Amniotic stem cell (primary cell): ENCODE measurements around the gene CXCL17.
"Not testable (repeated sequence)": the region's sequence is repeated elsewhere in the genome, so short reads cannot be mapped to it uniquely, and the experiment has no call there.

Experiments
- DNase-seq: peaks from one replicate; lab custom pipeline; 2025; lab: John Stamatoyannopoulos, UW

CXCL17 gene

DNA sequence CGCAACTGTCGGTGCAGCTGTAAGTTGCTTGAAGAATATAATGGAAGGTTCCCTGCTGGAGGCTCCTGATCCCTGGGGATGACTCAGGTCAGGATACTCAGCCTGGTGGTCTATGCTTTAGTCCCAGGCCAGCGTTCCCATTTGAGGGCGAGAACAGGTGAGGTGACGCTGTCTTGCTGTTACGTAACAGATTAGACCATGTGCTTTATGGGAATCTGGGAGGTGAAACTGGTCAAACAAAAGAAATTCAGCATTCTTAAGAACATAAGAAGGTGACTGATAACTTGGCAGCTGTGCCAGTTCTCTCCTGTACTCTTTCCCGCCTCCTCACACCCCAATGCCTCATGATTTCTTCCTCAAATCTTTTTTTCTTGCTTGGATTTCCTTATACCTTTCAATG, at the start of gene CXCL17:
Gene CXCL17 (minus strand): TSS at position 114 of the 400 bp plus-strand sequence. CDS start 114 bp downstream, outside the sequence.
- DNase-seq, result no peak

- no peak for DNase-seq
Measured at GRCh38 chr19:42488783-42489521, 46.2 kb upstream of the CXCL17 start.

DNA sequence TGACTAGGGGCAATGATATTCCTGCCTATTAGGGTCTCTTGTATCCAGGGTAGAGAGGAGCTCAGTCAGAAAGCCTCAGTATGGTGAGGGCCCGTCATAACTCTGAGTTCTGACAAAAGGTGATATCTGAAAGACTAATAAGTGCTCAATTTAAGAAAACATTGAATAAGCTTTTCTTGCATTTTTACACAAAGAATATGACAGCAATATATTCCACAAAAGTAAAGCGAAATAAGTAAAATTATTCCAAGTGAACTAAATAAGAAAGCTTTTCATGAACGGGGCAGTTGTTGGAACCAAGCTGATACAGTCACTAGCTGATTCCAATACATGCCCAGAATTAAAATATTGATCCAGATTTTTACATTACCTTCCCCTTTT, 45.0 kb upstream of the CXCL17 start:
- no peak for DNase-seq

- no peak for DNase-seq
Measured at GRCh38 chr19:42487032-42487797, 44.5 kb upstream of the CXCL17 start.

DNA sequence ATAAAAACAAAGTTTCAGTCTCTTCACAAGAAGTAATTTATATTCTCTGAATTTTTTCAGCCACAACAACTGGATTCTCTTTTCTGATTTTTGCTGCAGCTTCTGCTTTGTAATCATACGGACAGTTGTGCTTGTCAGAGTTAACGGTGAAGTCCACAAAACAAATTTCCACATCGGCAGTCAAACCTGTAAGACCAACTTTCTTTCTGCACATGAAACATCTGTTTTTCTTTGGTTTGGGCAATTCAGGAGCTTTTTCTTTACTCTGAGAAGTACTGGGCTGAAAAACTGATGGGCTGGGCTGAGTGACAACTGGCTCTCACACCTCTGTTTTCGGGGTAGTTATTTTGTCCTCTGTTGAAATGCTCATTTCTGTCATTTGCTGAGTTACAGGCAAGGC, 42.3 kb upstream of the CXCL17 start:
- DNase-seq, result not testable (repeated sequence)

GRCh38 chr19:42480335-42481095, 37.8 kb upstream of the CXCL17 start:
- DNase-seq, result peak; percentile 36

DNA sequence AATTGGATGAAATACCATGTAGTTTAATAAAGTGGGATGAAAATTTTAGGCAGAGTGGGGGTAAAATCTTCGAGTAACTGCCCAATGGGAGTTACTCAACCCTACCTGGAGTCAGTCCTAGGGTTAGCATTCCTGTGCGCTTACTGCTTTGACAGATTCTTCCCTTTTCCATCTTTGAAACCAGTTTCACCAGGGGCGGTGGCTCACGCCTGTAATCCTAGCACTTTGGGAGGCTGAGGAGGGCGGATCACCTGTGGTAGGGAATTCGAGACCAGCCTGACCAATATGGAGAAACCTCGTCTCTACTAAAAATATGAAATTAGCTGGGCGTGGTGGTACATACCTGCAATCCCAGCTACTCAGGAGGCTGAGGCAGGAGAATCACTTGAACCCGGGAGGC, 37.0 kb upstream of the CXCL17 start:
- no peak for DNase-seq

GRCh38 chr19:42478765-42479311, 36.1 kb upstream of the CXCL17 start:
- DNase-seq, result no peak

GRCh38 chr19:42477933-42478332, 35.2 kb upstream of the CXCL17 start:
- DNase-seq, result no peak

GRCh38 chr19:42477117-42477516, 34.4 kb upstream of the CXCL17 start:
- DNase-seq, result no peak

DNA sequence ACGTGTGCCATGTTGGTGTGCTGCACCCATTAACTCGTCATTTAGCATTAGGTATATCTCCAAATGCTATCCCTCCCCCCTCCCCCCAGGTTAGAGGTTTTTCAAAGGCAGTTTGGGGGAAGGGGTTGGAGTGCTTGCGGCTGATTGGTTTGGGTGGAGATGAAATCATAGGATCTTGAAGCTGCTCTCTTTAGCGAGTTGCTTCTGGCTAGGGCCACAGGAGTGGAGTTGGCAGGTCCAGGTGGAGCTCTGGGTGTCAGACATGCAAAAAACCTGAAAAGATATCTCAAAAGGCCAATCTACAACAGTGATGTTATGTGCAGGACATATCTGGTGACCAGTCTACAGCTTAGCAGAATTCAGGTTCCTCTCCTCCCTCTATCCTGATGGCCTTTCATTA, 32.6 kb upstream of the CXCL17 start:
- DNase-seq, result no peak

DNA sequence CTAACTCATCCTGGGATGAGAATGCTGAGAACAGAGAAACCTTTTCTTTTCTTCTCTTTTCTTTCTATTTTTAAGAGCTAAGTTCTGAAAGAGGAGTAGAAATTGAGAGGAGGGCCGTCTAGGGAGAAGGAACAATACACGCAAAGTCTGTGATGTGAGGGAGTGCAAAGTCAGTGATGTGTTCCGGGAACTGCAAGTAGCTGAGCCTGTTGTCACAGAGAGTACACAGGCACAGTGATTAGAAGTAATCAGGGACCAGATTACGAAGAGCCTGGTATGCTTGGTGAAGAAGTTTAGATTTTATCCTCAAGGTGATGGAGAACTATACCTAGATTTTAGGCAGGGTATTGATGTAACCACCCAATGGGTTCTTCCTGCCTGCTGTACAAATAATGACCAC, 32.0 kb upstream of the CXCL17 start:
- no peak for DNase-seq

DNA sequence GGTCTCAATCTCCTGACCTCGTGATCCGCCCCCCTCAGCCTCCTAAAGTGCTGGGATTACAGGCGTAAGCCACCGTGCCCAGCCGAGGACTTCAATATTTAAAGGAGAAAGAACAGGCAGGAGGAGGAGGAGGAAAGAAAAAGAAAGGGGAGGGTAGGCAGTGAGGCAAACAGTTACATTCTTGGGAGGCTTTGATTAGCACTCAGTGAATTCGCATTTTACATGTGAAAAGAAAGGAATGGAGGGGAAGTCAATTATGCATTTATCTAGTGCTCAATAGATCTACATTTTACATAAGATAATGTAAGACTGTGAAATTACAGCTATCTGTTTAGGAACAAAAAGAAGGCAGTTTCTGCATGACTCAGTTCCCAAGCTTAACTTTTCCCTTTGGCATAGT, 30.9 kb upstream of the CXCL17 start:
- DNase-seq, result no peak

DNA sequence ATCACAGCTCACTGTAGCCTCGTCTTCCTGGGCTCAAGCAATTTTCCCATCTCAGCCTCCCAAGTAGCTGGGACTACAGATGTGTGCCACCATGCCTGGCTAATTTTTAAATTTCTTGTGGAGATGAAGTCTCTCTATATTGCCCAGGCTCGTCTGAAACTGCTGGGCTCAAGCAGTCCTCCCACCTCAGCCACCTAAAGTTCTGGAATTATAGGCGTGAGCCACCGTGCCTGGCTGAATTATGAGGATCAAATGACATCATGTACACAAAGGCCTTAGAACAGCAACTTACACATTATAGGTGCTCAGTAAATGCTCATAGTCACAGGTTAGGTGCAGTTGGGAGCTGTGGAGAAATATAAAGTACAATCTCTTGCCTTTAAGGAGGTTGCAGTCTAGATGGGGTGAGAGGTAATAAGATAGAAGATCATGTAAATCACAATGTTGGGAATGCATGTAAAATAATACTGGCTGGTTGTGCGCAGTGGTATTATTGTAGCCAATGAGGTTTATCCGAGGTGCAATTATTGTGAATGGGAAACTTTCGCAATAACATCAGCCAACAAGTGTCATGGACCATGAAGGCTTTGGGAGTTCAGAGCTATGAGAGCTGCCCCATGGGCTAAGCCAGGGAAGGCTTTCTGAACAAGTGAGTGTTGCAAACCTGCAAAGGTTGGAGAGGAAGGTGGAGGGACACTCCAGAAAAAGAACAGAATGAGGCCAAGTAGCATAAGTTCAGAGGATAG, 29.8 kb upstream of the CXCL17 start:
- DNase-seq, result no peak

DNA sequence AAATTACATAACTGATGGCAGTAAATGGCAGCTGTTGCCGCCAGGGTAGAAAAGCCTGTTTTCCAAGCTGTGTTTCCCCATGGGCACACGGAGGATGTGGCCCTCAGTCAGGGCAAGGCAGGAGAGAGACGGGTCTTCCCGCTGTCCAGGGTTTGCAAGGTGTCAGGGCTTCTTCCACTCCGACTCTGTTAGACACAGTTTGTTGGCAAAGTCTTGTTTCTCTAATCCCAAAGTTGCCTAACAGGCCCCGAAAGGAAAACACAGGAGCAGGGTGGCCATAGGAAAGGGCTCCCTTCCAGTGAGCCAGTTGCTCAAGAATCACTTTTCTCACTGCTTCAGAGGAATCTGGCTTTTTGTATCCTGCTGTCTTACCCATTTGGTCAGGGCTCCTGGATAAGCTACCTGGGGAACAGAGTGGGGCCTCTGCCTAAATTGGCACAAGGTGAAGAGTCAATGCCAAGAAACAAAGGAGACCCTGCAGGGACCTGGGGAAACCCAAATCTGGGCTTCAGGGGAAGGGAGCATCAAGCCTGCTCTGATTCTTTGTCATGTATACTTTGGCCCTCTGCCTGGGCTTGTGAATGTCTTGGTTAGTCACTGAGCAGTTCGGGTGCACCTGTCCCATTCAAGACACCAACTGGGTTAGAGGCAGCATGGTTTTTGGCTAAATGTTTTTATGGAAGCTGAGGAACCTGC, 29.0 kb upstream of the CXCL17 start:
- DNase-seq, result no peak

DNA sequence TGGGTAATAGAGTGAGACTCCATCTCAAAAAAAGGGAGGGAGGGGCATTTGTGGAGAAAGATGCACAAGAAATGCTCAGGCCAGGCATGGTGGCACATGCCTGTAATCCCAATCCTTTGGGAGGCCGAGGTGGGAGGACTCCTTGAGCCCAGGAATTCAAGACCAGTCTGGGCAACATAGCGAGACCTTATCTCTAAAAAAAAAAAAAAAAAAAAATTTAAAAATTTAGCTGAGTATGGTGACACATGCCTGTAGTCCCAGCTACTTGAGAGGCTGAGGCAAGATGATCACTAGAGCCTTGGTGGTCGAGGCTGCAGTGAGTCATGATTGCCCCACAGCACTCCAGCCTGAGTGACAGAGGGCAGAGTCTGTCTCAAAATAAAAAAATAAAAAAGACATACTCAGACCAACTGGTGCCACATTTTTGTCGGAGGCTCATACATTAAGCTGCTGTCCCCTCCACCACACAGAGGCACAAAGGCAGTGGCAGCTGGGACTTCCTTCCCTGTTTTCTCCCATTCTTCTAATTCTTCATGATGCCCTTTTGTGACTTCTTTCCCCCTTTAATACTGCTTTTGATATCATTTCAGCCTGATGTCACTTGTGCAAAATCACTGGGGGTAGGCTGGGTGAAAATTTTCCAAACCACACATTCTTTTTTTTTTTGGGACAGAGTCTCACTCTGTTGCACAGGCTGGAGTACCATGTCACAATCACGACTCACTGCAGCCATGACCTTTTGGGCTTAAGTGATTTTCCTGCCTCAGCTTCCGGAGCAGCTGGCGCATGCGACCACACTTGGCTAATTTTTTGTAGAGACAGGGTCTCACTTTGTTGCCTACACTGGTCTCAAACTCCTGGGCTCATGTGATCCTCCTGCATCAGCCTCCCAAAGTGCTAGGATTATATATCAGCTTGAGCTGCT, 26.8 kb upstream of the CXCL17 start:
- no peak for DNase-seq

DNA sequence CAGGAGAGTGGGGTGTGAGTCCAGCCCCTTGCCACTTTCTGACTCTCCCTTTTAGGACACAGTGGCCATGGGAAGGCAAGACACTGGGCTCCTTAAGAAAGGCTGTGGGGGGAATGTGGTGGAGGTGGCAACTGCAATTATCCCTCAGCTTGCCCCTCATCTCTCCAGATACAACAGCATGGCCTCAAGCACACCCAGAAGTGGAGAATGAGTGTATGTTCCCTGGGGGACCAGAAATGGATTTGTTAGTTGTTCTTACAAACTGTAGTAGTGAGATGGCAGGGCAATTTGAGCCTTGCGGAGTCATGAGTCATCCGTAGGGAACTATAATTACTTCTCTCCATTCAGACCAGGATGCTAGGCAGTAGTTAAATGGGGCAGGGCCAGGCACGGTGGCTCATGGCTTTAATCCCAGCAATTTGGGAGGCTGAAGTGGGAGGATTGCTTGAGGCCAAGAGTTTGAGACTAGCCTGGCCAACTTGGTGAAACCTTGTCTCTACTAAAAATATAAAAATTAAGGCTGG, 25.6 kb upstream of the CXCL17 start:
- DNase-seq, result peak; percentile 65

- no peak for DNase-seq
Measured at GRCh38 chr19:42467183-42467760, 24.5 kb upstream of the CXCL17 start.

DNA sequence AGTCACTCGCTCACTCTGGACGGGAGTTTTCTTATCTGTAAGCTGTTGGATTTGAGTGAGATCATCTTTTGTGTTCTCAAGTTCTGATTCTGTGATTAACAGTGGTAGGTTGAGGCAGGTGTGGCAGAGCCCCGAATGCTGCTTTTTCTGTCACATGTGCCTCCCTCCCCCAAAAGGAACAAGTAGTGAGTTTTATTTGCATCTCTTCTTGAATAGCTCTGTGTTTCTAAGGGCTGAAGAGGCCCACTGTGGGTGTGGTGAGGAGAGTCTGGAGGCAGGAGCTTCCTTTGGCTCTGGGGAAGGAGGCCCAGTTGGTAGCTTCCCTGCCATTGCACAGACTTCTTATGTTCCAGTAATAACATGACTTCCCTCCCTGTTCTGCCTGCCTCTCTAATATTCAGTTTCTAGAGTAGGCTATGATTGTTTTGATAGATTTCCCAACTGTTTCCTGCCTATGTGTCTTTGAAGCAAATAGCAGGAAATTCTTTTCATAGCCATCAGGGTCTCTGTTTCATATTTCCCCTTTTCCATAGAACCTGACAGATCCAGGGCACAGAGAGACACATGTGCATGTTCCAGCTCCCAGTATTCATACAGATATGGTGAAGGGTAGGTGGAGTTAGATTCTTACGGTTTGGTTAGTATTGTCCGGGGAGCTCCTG, 23.9 kb upstream of the CXCL17 start:
- no peak for DNase-seq
